Activated CD8-positive, alpha-beta memory T cell treated with anti-CD3 and anti-CD28 coated beads, Interleukin-2, amount 50 U/mL, for 24 hours (primary cell): ENCODE data around the gene TGFBR3.
A peak's percentile ranks its signal among the peaks of the same experiment; 100 is the strongest.

Source experiments
- DNase-seq: peaks from one replicate; pipeline ENCODE4 v3.0.0-alpha.2; 2020; ENCODE audit errors: extremely low read depth

TGFBR3 gene

GRCh38 chr1:91736715-91737615 lies 149.0 kb downstream of the TGFBR3 start:
- no peak for DNase-seq

GRCh38 chr1:91736146-91736714 lies 149.7 kb downstream of the TGFBR3 start:
- DNase-seq = no peak

- no peak for DNase-seq
Measured at GRCh38 chr1:91735266-91735845, 150.6 kb downstream of the TGFBR3 start.

- DNase-seq = no peak
Measured at GRCh38 chr1:91734761-91735160, 151.2 kb downstream of the TGFBR3 start.

- no peak for DNase-seq
Measured at GRCh38 chr1:91733108-91733710, 152.7 kb downstream of the TGFBR3 start.

GRCh38 chr1:91732291-91733107 lies 153.5 kb downstream of the TGFBR3 start:
- DNase-seq = no peak

- DNase-seq = peak; percentile 47
Measured at GRCh38 chr1:91731815-91732214, 154.1 kb downstream of the TGFBR3 start.

GRCh38 chr1:91730801-91731732 lies 154.9 kb downstream of the TGFBR3 start:
- no peak for DNase-seq

- DNase-seq = no peak
Measured at GRCh38 chr1:91729621-91730358, 156.2 kb downstream of the TGFBR3 start.

GRCh38 chr1:91727763-91728162 lies 158.2 kb downstream of the TGFBR3 start:
- DNase-seq = no peak

GRCh38 chr1:91725989-91726721 lies 159.8 kb downstream of the TGFBR3 start:
- no peak for DNase-seq

- no peak for DNase-seq
Measured at GRCh38 chr1:91725618-91725988, 160.3 kb downstream of the TGFBR3 start.

- DNase-seq = no peak
Measured at GRCh38 chr1:91724644-91725043, 161.3 kb downstream of the TGFBR3 start.

GRCh38 chr1:91724231-91724630 lies 161.7 kb downstream of the TGFBR3 start:
- no peak for DNase-seq

- no peak for DNase-seq
Measured at GRCh38 chr1:91720044-91720443, 165.9 kb downstream of the TGFBR3 start.

- no peak for DNase-seq
Measured at GRCh38 chr1:91718877-91719276, 167.1 kb downstream of the TGFBR3 start.

GRCh38 chr1:91718368-91718767 lies 167.6 kb downstream of the TGFBR3 start:
- DNase-seq = no peak

- DNase-seq = no peak
Measured at GRCh38 chr1:91717839-91718238, 168.1 kb downstream of the TGFBR3 start.

GRCh38 chr1:91716339-91716738 lies 169.6 kb downstream of the TGFBR3 start:
- no peak for DNase-seq
